ENCODE results near the gene IQSEC1. TPM values are rescaled to one million over a fixed set of nuclear protein-coding genes. Genes with fewer than 3 reads are reported as not detected.

The IQSEC1 gene
- total and polyA plus RNA-seq, 2 donors (not counting 3 experiments of a cell fraction or from before 2014, with no cell fraction given) = 5.2 to 18.0 TPM

- Histone ChIP-seq H3K79me2 (ENCODE audit: control insufficient read depth, insufficient read depth, low read length) (no peaks in the 10 kb centered on the region), H3K27ac (ENCODE audit: insufficient read depth, low read depth, low read length) (no peak overlapping the region), H3K4me3 (replicated peaks in 1 of 3; ENCODE audit: insufficient read depth in 1 of 3, low read depth in 1 of 3, low read length in 3 of 3) (no peak overlapping the region), H2AFZ (ENCODE audit: low read depth, low read length) (no peak overlapping the region), H3K4me1 (ENCODE audit: control insufficient read depth, extremely low read depth, insufficient read depth, low read length) (no peaks in the 10 kb centered on the region), H4K20me1 (replicated peaks; ENCODE audit: control insufficient read depth, extremely low read depth, insufficient read depth, low read length) (no peaks in the 10 kb centered on the region), H3K9me1 (replicated peaks; ENCODE audit: control insufficient read depth, extremely low read depth, insufficient read depth, low read length) (no peaks in the 10 kb centered on the region), H3K9ac (replicated peaks; ENCODE audit: extremely low read depth, insufficient read depth, low read length) (no peak overlapping the region), H3K4me2 (ENCODE audit: insufficient read depth, low read length) (no peak overlapping the region), H3K9me3 (replicated peaks; ENCODE audit: control insufficient read depth, insufficient read depth, low read length) (no peaks in the 10 kb centered on the region), H3K36me3 (ENCODE audit: control insufficient read depth in 2 of 2, extremely low read depth in 1 of 2, insufficient read depth in 2 of 2, low read length in 2 of 2) (no peaks in the 10 kb centered on the region), H3K27me3 (ENCODE audit: control insufficient read depth in 2 of 2, insufficient read depth in 2 of 2, low read length in 2 of 2) (peaks cover 0 to 1% of the 10 kb centered on the region in 2 experiments)
- no peak for TF ChIP-seq MAX (IDR thresholded peaks at IDR 0.05; ENCODE audit: insufficient read depth, insufficient read length)
- TF ChIP-seq FOS (IDR thresholded peaks at IDR 0.05; ENCODE audit: borderline replicate concordance, insufficient read depth, low read length) = no peak
- TF ChIP-seq GATA2 (IDR thresholded peaks at IDR 0.05; ENCODE audit: insufficient read depth, insufficient read length, low read depth, low read length) = no peak
- TF ChIP-seq POLR2AphosphoS5 (IDR thresholded peaks at IDR 0.05; ENCODE audit: insufficient read depth, low read depth, low read length) = no peak
- TF ChIP-seq EZH2 (IDR thresholded peaks at IDR 0.05; ENCODE audit: borderline replicate concordance, low read depth, low read length, severe bottlenecking) = no peak
- TF ChIP-seq POLR2A (IDR thresholded peaks at IDR 0.05; ENCODE audit: low read depth, low read length) = no peak
- TF ChIP-seq JUN (IDR thresholded peaks at IDR 0.05; ENCODE audit: borderline replicate concordance, insufficient read depth, insufficient read length, low read depth) = no peak
- TF ChIP-seq CTCF (IDR thresholded peaks at IDR 0.05; ENCODE audit: extremely low read depth in 1 of 2, insufficient read depth in 1 of 2, low read depth in 1 of 2, low read length in 2 of 2) = no peak
- no peak for TF ChIP-seq MYC (IDR thresholded peaks at IDR 0.05; ENCODE audit: low read depth, low read length)
- intact Hi-C loops (cut with micrococcal nuclease) (no loop called here), dilution Hi-C loops (cut with MboI; ENCODE audit: extremely low pct_ligation_motif_present, low sequenced_read_pairs) (no loop called here)
- BruUV-seq (replicated peaks) = no TSS peak
- CTCF ChIA-PET = interaction anchor here (6.6 to 8.0 kb wide), 2 partner anchors 18 to 113 kb away, joined by 80 to 101 read pairs; no protein-coding TSS in a partner anchor
- FAIRE-seq = no peak
- POLR2A ChIA-PET = no interaction called here
- DNase-seq (ENCODE audit: low read depth, low spot score) = no peak
Observed at GRCh38 chr3:12871404-12871983, 201.7 kb downstream of the IQSEC1 start.
